Measurements from ENCODE around the gene PRUNE2.

PRUNE2 gene

GRCh38 chr9:76658510-76659231, 247.2 kb downstream of the PRUNE2 start:
- peak in 1 of 51 donors; percentile 1 for DNase-seq

DNA sequence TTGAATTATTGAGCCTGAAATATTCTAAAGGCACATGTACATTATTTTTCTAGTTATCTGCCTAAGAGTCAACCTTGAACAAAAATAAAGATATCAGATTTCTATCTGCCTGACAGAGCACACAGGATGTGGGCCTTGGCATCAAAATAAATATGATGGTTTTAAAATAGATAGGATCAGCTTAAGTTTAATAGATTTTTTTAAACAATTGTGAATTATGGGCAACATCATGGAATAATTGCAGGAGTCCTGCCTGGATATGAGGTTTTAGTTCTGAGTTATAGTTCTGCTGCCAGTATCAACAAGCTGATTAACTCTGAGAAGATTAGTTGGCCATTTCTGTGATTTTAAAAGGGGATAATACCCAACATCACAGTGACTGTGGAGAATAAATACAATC, 248.6 kb downstream of the PRUNE2 start:
- DNase-seq: no peak

- DNase-seq: no peak
These were observed 249.9 kb downstream of the PRUNE2 start for GRCh38 chr9:76655971-76656370.

DNA sequence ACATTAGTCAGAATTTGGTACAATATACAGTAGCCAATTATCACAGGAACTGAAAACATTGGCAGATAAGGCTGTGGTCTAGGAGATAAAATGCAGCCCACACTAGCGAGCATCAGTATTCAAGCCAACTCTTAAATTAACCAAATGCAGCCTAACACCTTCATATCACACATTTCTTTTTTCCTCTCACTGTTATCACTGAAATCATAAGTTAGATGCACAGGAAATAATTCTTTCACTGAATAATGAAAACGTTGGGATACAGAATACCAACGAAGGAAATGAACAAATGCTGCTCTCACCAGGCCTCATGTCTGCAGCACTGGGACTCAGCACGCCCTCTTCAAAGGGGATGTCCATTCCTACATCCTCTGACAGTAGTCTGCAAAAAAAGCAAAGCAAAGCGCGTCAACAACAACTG, 250.8 kb downstream of the PRUNE2 start:
- DNase-seq: no peak

- no peak for DNase-seq
These were observed 251.3 kb downstream of the PRUNE2 start for GRCh38 chr9:76654575-76654974.

DNA sequence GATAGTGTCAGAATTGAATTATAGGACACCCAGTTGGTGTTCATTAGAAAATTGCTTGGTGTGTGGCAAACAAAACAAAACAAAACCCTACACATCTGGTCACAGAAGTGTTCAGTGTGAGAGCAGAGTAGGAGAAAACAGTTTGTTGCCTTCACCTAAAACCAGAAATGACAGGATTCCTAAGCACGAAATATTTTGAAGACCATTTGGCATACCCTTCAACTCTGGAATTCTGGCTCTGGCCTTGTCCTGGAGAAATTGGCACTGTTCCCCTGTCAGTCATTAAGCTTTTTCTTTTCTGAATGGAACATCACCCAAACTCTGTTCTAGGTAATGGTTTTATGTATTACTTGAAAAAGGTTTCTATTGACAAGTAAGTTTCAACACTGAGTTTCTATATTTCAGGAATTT, 251.9 kb downstream of the PRUNE2 start:
- no peak for DNase-seq

DNA sequence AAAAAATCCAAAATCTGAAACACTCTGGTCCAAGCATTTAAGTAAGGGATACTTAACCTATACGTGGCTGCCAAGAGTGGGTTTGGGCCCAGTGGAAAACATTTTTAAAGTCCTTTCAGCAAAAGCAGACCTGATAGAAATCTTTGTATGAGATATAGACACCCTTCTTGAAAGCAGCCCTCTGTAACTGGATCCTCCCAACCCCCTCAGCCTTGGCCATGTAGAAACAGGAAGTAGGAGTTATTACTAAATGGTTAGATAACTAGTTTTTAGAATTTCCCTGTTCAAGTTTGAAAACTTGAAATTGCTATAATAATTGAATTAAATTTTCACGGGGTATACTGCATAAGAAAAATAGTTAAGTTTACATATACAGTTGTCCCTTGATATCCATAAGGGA, 253.0 kb downstream of the PRUNE2 start:
- no peak for DNase-seq

DNA sequence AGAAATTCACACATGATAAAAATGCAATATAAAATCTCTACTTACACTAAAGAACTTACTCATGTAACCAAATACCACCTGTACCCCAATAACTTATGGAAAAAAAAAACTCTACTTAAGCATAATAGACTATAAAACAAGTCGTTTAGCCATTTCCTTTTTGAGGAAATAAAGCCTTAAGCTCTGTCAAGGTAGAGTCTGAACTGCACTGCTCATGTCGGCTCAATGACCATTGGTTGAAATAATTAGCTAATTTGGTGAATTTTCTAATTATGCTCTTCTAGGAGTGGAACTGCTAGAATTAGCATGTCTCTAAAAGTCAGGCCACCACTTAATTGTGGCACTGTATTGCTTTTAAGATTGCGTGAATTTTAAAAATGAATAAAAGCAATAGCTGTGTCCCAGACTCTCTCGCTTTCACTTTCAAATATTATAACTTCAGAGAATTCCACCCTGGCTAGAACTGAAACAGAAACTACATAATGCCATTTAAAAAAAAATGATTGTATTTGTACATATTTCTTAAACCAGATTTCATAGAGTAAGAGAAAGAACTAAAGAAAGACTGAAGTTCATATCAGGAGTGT, 254.7 kb downstream of the PRUNE2 start:
- DNase-seq: no peak

DNA sequence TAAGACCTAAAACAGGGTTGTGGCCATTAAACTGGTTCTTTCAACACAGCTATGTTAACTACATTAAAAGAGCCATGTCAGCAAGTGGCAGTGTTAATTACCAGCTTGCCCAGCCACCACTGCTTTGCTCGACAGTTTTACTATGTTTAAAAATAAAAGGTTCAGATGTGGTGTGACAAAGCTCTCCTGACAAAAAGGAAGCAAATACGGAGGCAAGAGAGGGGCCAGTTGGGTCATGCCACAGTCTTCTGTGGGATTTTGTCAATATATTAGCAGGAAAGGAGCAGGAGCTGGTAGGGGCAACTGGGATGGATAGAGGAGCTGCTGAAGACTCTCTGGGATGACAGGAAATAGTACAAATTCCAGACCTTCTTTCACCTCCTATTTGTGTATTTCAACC, 255.2 kb downstream of the PRUNE2 start:
- DNase-seq: no peak

- no peak for DNase-seq
These were observed 256.0 kb downstream of the PRUNE2 start for GRCh38 chr9:76649894-76650293.

GRCh38 chr9:76646249-76646648, 259.7 kb downstream of the PRUNE2 start:
- peak in 1 of 51 donors; percentile 36 for DNase-seq

DNA sequence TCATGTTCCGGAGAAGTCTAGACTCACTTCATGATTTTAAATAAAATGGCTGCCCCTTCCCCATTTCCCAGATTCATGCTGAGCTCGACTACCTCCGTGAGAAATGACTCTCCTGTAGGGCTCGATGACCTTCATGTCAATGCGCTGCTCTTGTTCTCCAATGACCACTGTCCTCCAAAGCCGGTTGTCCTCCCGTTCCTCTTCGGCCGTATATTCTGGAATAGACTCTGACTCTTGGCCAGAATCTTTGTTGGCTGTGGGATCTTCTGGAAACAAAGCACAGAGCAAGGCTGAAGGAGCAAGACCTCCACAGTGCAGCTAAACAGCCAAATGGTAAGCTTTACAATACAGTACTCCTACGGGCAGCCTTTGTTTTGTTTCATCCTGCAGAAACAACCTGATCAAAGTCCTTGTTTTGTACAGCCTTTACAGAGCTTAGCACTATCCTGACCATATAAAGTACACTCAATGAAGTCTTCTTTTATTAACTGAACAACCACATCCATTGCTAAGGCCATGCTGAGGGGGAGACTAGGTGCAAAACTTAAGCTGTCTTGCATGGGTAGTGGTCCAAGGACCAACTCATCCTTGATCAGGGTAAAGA, 261.2 kb downstream of the PRUNE2 start:
- DNase-seq: no peak

GRCh38 chr9:76644171-76644570, 261.7 kb downstream of the PRUNE2 start:
- DNase-seq: no peak

DNA sequence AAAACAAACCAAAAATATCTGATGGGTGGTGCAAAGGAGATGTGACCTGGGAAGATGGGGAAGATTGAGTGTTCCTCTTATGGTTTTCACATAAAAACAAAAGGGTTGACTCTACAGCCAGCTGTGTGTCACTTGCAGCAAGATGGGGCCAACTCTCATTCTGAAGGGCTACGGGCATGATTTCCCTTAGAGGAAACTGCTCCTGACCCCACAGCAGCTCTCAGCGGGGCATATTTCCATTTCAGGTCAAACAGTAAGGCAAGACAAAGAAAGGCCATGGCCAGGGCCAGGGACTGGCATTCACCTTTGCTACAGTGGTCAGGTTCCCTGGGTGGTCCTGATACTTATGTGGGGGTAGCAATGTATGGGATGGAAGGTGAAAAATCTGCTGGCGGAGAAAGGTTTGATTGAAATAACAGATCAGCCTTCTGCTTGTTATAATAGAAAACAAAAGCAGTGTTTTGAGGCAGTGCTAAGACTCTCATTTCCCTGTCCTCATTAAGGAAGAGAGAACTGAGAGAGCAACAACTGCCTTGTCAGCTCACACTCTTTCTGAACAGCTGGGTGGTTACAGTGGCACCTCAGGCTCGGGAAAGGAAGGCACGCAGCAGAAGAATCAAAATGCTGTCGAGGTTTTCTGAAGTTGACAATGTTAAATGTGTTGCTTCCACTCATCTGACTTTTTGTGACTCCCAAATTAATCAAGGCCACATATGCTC, 262.4 kb downstream of the PRUNE2 start:
- no peak for DNase-seq

DNA sequence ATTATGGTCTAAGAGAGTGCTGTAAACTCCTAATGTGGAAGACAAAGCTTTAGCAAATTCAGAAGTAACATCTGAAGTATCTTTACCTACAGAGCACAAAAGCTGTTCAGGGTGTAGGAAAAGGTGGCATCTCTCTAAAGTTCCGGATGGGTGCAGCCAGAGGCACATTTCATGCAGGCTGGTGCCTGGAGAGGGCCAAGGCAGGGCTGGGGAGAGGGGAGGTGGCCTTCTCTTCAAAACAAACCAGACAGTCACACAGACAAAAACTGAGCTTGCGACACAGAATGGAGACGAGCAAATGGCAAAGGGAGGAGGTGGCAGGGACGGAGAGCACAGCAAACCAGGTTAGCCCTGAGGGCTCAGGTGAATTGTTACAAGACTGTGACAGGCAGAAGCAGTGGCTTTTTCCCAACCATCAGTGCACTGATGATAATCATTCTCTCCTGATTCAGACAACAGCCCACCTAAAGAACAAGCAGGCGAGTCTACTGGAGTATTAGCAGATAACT, 263.2 kb downstream of the PRUNE2 start:
- no peak for DNase-seq

- DNase-seq: no peak
These were observed 263.8 kb downstream of the PRUNE2 start for GRCh38 chr9:76642074-76642473.

GRCh38 chr9:76638001-76638400, 267.9 kb downstream of the PRUNE2 start:
- DNase-seq: no peak

DNA sequence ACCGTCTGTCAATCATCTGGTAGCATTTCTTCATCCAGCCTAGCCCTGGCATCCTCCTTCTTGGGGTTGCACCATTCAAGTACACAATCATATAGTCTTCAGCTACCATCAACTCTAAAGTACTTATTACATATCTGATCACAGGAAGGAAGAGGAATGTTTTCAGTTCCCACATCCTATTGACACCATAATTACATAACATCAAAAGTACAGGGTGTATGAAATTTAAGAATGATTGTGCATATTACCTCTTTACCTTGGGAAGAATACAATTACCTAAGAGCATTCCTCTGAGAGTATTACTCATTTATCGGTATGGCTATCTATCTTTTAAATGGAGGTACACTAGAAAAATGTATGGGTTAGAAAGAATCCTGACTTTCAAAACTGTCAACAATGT, 268.5 kb downstream of the PRUNE2 start:
- no peak for DNase-seq

- DNase-seq: no peak
These were observed 271.4 kb downstream of the PRUNE2 start for GRCh38 chr9:76634356-76635054.

DNA sequence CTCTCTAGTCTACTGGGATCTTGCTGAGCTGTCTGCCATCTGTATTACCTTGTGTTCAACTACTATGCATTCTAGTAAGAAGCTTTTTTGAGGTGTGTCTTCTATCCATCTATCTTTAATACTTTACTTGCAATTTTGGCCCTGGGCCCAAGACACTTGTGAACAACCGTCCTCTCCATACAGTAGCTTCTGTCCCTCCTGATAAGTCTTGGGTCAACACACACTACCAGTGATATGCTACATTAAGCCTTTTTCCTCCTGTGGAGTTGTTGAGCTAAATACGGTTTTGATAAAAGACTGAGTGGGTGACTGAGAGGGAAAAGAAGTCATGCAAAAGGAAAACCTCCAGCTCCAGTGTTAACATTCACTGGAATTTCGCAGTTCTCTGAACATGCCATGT, 275.0 kb downstream of the PRUNE2 start:
- DNase-seq: no peak

DNA sequence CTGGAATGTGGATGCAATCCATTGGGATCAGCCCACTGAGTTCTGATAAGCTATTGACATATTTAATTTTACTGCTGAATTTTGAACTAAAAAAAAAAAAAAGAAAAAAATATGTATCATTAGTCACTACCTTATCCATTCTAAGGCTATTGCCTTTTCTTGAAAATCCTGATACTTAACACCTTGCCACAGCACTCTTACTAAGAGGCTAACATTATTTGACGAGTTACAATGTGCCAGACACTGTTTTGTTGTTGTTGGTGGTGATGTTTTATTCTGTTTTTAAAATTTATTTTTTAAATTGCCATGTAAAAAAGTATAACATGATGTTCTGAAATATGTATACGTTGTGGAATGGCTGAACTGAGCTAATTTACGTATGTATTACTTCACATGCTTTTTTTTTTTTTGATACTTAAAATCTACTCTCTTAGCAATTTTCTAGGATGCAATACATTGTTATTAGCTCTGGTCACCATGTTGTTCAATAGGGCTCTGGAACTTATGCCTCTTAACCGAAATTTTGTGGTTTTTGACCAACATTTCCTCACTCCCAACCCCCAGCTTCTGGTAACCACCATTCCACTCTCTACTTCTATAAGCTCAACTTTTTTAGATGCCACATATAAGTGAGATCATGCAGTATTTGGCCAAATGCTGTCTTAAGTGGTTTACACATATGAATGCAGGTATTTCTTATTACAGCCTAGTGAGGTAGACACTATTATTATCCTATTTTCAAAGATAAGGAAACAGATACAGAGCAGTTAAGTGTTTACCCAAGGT, 276.5 kb downstream of the PRUNE2 start:
- DNase-seq: no peak
